Astrocyte of the spinal cord (primary cell): ENCODE measurements around the gene GNAQ.

Experiments used
- DNase-seq: peaks from one replicate; pipeline ENCODE4 v3.0.0; 2011; ENCODE audit warnings: low read depth, low spot score
- H3K4me3 ChIP-seq: 2 replicates; pipeline ENCODE4 v1.5.1; 2011; ENCODE audit warnings: low read depth, mild to moderate bottlenecking, low read length, moderate library complexity
- CTCF ChIP-seq: IDR thresholded peaks from 2 replicates; pipeline ENCODE4 v1.5.1; 2012; ENCODE audit warnings: low read depth, mild to moderate bottlenecking, low read length, inconsistent platforms
- in situ Hi-C: cut with HindIII; loops from 2 replicates; pipeline ENCODE4 v1.10.0; 2017; ENCODE audit warnings: low sequenced_read_pairs

The GNAQ gene

GRCh38 chr9:78006734-78007133 lies 24.9 kb downstream of the GNAQ start:
- in situ Hi-C loops, result no loop called here
- H3K4me3 ChIP-seq, result no peak overlapping the region
- DNase-seq, result no peak
- no peak for TF ChIP-seq CTCF

DNA sequence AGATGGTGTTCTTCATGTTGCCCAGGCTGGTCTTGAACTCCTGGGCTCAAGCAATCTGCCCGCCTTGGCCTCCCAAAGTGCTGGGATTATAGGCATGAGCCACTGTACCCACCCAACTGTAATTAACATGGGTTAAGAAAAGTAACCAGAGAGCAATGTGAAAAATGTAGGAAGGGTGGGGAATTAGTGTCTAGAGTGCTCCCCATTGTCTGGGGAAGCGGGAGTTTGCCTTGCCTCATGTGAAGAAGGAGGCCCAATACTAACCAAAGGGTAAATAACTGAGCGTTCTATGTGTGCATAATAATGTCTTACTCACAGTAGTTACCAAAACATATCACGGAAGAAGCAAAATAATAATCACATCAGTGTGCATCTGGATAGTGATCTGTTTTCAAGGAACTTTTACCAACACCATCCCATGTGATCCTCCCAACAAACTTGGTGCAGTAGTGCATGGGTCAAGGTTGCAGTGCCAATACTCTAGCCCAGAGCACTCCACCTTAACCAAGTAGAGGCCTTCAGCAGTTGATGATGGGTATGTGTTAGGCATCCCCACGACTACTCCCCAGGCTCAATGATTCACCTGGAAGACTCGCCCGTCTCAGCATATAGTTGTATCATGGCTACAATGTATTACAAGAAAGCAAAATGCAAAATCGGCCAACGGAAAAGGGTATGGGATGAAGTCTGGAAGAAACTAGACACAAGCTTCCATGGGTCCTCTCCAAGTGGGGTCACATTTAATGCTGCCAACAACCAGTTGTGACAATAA lies 26.2 kb downstream of the GNAQ start:
- DNase-seq, result peak; percentile 28
- H3K4me3 ChIP-seq, result no peak overlapping the region
- in situ Hi-C loops, result no loop called here
- TF ChIP-seq CTCF, result no peak

DNA sequence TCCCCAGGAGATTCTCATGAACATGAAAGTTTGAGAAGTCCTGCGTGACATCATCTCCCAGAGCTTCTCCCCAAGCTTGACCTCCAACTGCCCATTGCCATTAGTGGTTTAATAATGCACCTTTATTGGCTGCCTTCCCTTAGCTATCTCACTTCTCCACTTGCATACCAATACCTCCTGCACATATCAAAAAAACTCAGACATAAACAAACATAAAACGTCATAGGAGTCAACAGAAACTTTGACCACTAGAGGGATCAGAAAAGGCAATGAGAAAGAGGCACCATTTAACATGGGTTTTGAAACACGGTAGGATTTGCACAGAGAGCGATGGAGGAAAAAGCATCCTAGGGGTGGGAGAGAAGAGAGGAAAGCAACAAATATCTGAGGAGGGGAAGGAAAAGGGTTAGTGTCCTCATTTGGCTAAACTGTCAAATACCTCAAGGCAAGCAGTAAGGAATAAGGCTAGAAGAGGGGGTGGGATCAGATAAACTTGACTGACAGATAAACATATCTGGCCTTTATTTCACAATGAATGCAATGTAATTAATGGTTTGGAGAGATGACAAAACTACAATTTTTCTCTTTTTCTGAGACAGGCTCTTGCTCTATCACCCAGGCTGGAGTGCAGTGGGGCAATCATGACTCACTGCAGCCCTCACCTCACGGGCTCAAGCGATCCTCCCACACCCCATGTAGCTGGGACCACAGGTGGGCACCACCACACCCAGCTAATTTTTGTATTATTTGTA lies 27.0 kb downstream of the GNAQ start:
- peak; percentile 26 for TF ChIP-seq CTCF
- no peak for DNase-seq
- in situ Hi-C loops, result no loop called here
- H3K4me3 ChIP-seq, result no peak overlapping the region

DNA sequence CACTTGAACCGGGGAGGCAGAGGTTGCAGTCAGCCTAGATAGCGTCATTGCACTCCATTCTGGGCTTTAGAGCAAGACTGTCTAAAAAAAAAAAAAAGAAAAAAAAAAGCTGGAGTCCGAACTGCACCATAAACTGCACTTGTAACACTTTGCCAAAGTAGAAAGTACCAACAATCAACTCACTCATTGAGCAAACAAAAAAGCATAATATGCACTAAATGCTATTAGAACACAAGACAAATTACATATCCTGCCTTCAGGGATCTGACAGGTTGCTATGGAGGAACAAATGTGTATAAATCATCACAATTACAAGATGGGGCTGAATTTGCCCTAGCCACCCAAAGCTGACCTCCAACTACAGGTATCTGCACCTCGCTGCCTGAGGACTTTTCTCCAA lies 27.9 kb downstream of the GNAQ start:
- no peak for DNase-seq
- in situ Hi-C loops, result no loop called here
- no peak overlapping the region for H3K4me3 ChIP-seq
- TF ChIP-seq CTCF, result no peak

DNA sequence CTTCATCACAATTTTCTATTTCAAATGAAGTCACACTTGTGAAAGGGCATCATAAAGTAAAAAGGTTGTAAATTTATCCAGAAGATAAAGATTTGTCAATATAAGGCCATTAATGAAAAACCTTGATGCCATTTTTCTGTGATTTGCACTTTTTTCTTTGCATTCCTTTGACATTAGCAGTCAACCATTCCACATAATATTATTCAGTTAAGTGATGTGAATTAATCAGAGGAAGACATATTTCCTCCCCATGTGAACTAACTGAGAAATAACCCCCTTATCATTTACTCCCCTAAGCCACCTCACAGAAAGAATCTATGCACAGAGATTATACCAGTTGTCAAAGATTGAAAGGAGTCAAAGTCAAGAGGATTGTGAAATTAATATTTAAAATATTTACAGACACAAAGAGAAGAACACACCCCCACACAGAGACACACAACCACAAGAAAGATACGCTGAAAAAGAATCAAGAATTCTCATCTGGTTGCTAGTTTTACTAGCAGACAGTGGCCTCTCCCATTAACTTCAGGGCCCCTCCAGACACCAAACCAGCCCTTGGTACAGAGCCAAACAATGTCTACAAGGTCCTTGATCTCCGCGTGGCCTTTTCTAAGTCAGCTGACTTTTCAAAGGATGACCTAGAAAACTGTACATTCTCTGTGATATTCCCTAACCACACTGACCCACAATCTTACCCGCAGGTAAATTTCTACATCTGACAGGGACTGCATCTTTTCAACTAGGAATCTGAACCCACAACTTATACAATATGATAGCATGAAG lies 29.5 kb downstream of the GNAQ start:
- in situ Hi-C loops, result no loop called here

More for the DNA sequence above, 29.5 kb downstream of the GNAQ start:
- no peak overlapping the region for H3K4me3 ChIP-seq
- TF ChIP-seq CTCF, result no peak
- peak; percentile 23 for DNase-seq
